Peyer's patch (tissue), 4 donors: ENCODE measurements around the gene PIK3R5. TPM values are rescaled to one million over a fixed set of nuclear protein-coding genes. Genes with fewer than 3 reads are reported as not detected.

Experiments used
- DNase-seq, 3 donors: peaks; one replicate each; pipeline ENCODE4 v3.0.0-alpha.2; 2017 to 2019
- H3K27ac ChIP-seq, 4 donors: fragments of 200-600 bp; sonication (generic); one replicate each; pipeline ENCODE4 v1.5.1; 2016 to 2019
- H3K27me3 ChIP-seq, 2 donors: fragments of 200-600 bp; sonication (generic); one replicate each; pipeline ENCODE4 v1.5.1; 2019
- H3K36me3 ChIP-seq, 3 donors: fragments of 200-600 bp; sonication (generic); one replicate each; pipeline ENCODE4 v1.5.1; 2016 to 2019
- H3K4me1 ChIP-seq, 4 donors: fragments of 200-600 bp; sonication (generic); one replicate each; pipeline ENCODE4 v1.5.1; 2016 to 2019
- H3K4me3 ChIP-seq, 4 donors: fragments of 200-600 bp; sonication (generic); 1 replicate in 3 of 4; 2 replicates in 1 of 4; pipeline ENCODE4 v1.5.1; 2016 to 2019; ENCODE audit warnings: mild to moderate bottlenecking in 1 of 4
- H3K9me3 ChIP-seq, 4 donors: fragments of 200-600 bp; sonication (generic); one replicate each; pipeline ENCODE4 v1.5.1; 2016 to 2019; ENCODE audit warnings: mild to moderate bottlenecking in 1 of 4
- CTCF ChIP-seq, 6 experiments: fragments of 450-650 bp in 4 of 6; fragments of 200-600 bp in 2 of 6; sonication (generic) in 1 of 6; IDR thresholded peaks; one replicate each; pipeline ENCODE4 v1.5.1; 2017 to 2019; ENCODE audit warnings: antibody characterized with exemption in 6 of 6, mild to moderate bottlenecking in 3 of 6, moderate library complexity in 1 of 6
- POLR2A ChIP-seq, 2 donors: fragments of 450-650 bp; IDR thresholded peaks; one replicate each; pipeline ENCODE4 v1.5.1; 2017; ENCODE audit warnings: antibody characterized with exemption in 2 of 2, mild to moderate bottlenecking in 2 of 2, moderate library complexity in 2 of 2
- total RNA-seq, 4 donors: library from RNA; depleted of rRNA; stranded (reverse); fragments of >200 nt; gene quantifications; one replicate each; pipeline ENCODE4 v1.1.0, GENCODE V29; 2016

PIK3R5 gene
- total RNA-seq, 4 donors from 2014 or later = 6.3 to 74.3 (median 10.3) TPM

DNA sequence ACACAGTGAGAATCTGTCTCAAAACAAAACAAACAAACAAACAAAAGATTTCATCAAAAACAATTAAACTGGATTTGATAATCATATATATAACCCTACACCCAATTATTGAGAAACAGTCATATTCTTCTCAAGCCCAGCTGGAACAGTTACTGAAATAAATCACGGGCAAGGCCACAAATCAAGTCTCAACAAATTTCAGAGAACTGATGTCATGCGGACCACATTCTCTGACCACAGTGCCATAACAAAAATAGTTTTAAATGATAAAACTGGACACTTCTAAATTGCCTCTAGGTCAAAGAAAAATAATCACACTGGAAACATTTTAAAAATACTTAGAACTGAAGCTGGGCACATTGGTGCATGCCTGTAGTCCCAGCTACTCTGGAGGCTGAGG is 15.9 kb upstream of the PIK3R5 start:
- Histone ChIP-seq H3K9me3 (no peaks in the 10 kb centered on the region), H3K27ac (no peak overlapping the region), H3K4me3 (no peak overlapping the region), H3K4me1 (no peaks in the 10 kb centered on the region), H3K27me3 (no peaks in the 10 kb centered on the region), H3K36me3 (no peaks in the 10 kb centered on the region)
- no peak for DNase-seq
- no peak for TF ChIP-seq POLR2A (IDR thresholded peaks at IDR 0.05)
- no peak for TF ChIP-seq CTCF (IDR thresholded peaks at IDR 0.05)

GRCh38 chr17:8979715-8980114 is 14.2 kb upstream of the PIK3R5 start:
- H3K36me3 ChIP-seq = no peaks in the 10 kb centered on the region
- no peak overlapping the region for H3K27ac ChIP-seq
- DNase-seq = no peak
- no peak for TF ChIP-seq POLR2A (IDR thresholded peaks at IDR 0.05)
- TF ChIP-seq CTCF (IDR thresholded peaks at IDR 0.05) = no peak
- H3K4me3 ChIP-seq = no peak overlapping the region
- H3K27me3 ChIP-seq = no peaks in the 10 kb centered on the region
- no peaks in the 10 kb centered on the region for H3K4me1 ChIP-seq
- H3K9me3 ChIP-seq = no peaks in the 10 kb centered on the region

DNA sequence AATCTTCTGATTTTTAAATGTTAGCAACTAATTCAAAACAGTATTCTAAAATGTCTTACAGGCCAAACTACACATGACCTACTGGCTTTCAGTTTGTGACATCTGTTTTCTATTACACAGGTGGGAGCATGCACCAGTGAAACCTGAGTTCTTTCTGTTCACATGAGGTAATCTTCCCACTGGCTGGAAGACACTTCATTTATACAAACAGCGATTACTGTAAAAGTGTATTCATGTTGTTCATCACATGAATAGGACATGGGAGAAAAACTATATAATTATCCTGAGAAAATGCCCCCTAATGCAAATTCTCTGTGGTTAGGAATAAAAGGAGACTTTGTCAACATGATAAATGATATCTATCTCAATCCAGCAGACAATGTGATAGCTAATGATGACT is 11.1 kb upstream of the PIK3R5 start:
- TF ChIP-seq CTCF (IDR thresholded peaks at IDR 0.05) = no peak
- TF ChIP-seq POLR2A (IDR thresholded peaks at IDR 0.05) = no peak
- no peak for DNase-seq
- Histone ChIP-seq H3K9me3 (no peaks in the 10 kb centered on the region), H3K27ac (no peak overlapping the region), H3K27me3 (no peaks in the 10 kb centered on the region), H3K4me3 (no peak overlapping the region), H3K36me3 (no peaks in the 10 kb centered on the region), H3K4me1 (no peaks in the 10 kb centered on the region)

DNA sequence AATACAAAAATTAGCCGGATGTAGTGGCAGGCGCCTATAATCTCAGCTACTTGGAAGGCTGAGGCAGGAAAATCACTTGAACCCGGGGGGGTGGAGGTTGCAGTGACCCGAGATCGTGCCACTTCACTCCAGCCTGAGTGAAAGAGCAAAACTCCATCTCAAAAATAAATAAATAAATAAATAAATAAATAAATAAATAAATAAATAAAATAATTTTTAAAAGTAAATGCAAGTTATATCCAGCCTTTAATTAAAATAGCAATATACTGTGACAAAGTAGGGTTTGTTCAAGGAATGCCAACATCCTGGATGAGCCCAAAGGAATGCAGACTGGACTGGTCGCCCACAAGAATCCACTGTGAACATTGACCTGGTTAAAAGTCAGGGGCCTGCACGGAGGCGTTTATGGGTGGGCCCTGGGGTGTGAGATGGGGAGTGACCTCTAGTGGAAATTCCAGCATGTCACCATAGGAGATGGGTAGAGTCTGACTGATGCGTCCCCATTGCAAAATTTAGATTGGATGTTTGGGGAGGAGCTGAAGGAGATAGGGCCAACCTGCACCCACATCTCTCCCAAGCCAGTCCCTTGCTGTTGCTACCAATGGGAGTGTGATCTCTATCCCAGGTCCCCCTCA is 9.7 kb upstream of the PIK3R5 start:
- DNase-seq = no peak
- Histone ChIP-seq H3K4me3 (no peak overlapping the region), H3K27me3 (no peaks in the 10 kb centered on the region), H3K27ac (no peak overlapping the region), H3K9me3 (no peaks in the 10 kb centered on the region), H3K4me1 (no peaks in the 10 kb centered on the region), H3K36me3 (no peaks in the 10 kb centered on the region)
- no peak for TF ChIP-seq POLR2A (IDR thresholded peaks at IDR 0.05)
- no peak for TF ChIP-seq CTCF (IDR thresholded peaks at IDR 0.05)

- H3K4me1 ChIP-seq = no peaks in the 10 kb centered on the region
- no peaks in the 10 kb centered on the region for H3K9me3 ChIP-seq
- TF ChIP-seq CTCF (IDR thresholded peaks at IDR 0.05) = no peak
- TF ChIP-seq POLR2A (IDR thresholded peaks at IDR 0.05) = no peak
- no peak for DNase-seq
- H3K27me3 ChIP-seq = peaks cover 0 to 9% of the 10 kb centered on the region in 2 donors
- H3K27ac ChIP-seq = no peak overlapping the region
- H3K36me3 ChIP-seq = no peaks in the 10 kb centered on the region
- no peak overlapping the region for H3K4me3 ChIP-seq
Observed at GRCh38 chr17:8969901-8970300, 4.4 kb upstream of the PIK3R5 start.

GRCh38 chr17:8968503-8968902 is 3.0 kb upstream of the PIK3R5 start:
- no peak overlapping the region for H3K27ac ChIP-seq
- H3K4me3 ChIP-seq = no peak overlapping the region
- no peaks in the 10 kb centered on the region for H3K36me3 ChIP-seq
- H3K4me1 ChIP-seq = peaks cover 0 to 3% (median 0%) of the 10 kb centered on the region in 4 donors
- no peak for DNase-seq
- no peaks in the 10 kb centered on the region for H3K9me3 ChIP-seq
- peaks cover 0 to 9% of the 10 kb centered on the region in 2 donors for H3K27me3 ChIP-seq
- TF ChIP-seq POLR2A (IDR thresholded peaks at IDR 0.05) (no peak), CTCF (IDR thresholded peaks at IDR 0.05) (no peak)
